ENCODE measurements around the gene GRN.

The GRN gene

DNA sequence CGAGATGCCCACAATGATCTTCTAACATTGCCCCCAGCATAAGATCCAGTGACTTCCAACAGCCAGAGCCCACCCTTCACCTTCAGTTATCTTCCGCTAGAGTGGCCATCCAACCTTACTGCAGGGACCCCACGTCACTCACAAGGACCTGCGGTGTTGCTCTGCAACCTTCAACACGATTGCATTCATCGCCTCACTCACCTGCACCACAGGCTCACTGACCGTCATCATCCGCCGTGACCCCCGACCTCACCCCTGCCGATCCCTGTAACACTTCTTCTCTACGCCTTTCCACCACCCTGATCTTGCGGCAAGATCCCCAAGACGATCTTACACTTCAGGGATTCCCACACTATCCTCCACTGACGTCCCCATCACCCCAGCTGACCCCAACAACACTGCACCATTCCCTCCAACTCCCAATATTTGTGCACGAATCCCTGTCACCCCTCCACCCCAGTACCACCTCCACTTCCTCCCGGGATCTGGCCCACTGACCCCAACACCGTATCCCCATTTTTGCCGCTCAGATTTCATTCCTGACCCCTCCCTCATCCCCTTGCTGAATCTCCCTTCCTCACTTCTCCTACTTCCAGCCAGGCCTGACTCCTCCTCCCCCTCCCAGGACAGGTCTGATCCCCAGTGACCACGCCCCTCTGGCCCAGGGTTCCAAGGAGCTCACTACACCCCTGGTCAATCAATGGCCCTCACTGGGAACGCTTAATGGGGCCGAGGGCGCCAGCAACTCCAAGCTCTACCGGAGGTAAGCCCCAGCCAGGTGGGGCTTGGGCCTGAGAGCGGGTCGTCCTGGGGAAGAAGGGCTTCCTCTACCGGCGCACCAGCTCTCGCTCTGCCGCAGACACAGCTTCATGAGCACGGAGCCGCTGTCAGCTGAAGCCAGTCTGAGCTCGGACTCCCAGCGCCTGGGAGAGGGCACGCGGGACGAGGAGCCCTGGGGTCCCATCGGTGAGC lies 29.1 kb upstream of the GRN start:
- TF ChIP-seq, protein P1, sequence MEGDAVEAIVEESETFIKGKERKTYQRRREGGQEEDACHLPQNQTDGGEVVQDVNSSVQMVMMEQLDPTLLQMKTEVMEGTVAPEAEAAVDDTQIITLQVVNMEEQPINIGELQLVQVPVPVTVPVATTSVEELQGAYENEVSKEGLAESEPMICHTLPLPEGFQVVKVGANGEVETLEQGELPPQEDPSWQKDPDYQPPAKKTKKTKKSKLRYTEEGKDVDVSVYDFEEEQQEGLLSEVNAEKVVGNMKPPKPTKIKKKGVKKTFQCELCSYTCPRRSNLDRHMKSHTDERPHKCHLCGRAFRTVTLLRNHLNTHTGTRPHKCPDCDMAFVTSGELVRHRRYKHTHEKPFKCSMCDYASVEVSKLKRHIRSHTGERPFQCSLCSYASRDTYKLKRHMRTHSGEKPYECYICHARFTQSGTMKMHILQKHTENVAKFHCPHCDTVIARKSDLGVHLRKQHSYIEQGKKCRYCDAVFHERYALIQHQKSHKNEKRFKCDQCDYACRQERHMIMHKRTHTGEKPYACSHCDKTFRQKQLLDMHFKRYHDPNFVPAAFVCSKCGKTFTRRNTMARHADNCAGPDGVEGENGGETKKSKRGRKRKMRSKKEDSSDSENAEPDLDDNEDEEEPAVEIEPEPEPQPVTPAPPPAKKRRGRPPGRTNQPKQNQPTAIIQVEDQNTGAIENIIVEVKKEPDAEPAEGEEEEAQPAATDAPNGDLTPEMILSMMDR (conservative IDR thresholded peaks at IDR 0.05): no peak
- H3K27ac ChIP-seq: peak overlapping the region; percentile 83

GRCh38 chr17:44317545-44317944 lies 27.6 kb upstream of the GRN start:
- TF ChIP-seq, protein P1 (conservative IDR thresholded peaks at IDR 0.05): no peak
- no peak overlapping the region for H3K27ac ChIP-seq

DNA sequence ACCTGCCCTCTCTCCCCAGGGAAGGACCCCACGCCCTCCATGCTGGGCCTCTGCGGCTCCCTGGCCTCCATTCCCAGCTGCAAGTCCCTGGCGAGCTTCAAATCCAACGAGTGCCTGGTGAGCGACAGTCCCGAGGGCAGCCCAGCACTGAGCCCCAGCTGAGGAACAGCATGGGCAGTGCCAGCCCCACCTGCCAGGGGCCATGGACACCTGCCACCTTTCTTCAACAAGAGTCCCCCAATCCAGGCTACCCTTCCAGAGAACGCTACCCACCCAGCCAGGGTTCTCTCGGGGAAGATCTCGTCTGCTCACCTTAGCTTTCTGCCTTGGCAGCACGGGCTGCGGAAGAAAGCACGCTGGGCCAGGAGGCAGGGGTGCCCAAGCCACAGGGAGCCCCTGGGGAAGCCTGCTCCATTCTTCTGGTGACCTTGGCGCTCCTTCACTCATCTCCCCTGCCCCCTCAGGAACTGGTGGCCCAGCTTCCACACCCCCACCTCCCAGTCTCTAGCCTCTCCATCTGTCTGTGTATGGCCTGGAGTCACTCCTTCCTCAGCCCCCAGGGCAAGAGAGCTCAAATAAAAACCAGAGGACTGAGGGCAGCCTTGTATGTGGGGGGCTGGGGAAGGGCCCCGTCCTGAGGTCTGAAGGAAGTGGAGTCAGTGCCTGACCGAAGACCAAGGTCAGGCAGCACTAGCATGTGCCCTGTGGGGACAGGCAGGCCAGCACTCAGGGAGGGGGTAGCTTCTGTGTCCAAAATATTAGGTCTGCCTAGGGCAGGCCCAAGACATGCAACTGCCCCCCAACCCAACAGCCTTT lies 26.8 kb upstream of the GRN start:
- no peak overlapping the region for H3K27ac ChIP-seq
- TF ChIP-seq, protein P1 (conservative IDR thresholded peaks at IDR 0.05): no peak

- no peak overlapping the region for H3K27ac ChIP-seq
- TF ChIP-seq, protein P1 (conservative IDR thresholded peaks at IDR 0.05): no peak
Observed at GRCh38 chr17:44320066-44320465, 25.0 kb upstream of the GRN start.

- no peak overlapping the region for H3K27ac ChIP-seq
- TF ChIP-seq, protein P1 (conservative IDR thresholded peaks at IDR 0.05): no peak
Observed at GRCh38 chr17:44321246-44322120, 23.6 kb upstream of the GRN start.

DNA sequence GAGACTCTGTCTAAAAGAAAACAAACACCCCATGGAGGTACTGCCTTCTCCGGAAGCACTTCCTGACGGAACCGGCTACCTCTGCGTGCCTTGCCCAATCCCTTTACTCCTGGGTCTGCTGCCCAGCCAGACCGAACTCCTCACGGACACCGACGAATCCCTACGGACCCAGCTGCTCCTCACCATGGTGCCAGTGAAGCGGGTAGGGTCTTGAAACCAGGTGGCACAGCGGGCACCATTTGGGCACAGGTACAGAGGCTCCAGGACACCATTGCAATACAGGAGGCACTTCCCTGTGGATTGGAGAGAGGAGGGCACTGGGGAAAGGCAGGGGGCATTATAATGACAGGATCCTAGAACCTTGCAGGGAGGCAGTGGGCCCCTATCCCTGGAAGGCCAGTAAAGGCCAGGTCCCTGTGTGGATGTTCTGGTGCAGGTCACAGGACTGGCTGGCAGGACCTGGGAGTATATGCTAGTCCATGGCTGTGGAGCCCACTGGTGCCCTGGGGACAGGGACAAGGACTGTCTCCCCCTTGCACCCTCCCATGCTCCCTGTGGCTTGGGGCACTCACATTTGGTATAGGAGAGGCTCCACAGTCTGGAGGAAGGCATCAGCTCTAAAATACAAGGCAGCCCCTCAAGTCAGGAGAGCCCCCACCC lies 22.7 kb upstream of the GRN start:
- TF ChIP-seq, protein P1 (conservative IDR thresholded peaks at IDR 0.05): no peak
- H3K27ac ChIP-seq: no peak overlapping the region; the same call in 1 of the 2 replicates

All from VCaP (cell line).